Posterior vena cava (tissue), 2 donors: Measurements from ENCODE around the gene IGLL1. TPM values are rescaled to one million over a fixed set of nuclear protein-coding genes. Genes with fewer than 3 reads are reported as not detected.
"Not testable (repeated sequence)": the region's sequence is repeated elsewhere in the genome, so short reads cannot be mapped to it uniquely, and the experiment has no call there.

Experiments
- DNase-seq: peaks from one replicate; pipeline ENCODE4 v3.0.0-alpha.2; 2020; ENCODE audit warnings: low spot score
- intact Hi-C, 2 donors: fragments of 100-400 bp; cut with DNase I; formaldehyde crosslinking; loops; one replicate each; pipeline versions ENCODE4 v1.14.1 to v1.14.2; 2022 to 2023
- total RNA-seq, 2 donors: library from RNA; stranded (reverse); fragmentation: NEBNext Ultra II Directional; extraction: Animal tissue kit (Norgen Biotek cat#: 25700); gene quantifications; one replicate each; pipeline ENCODE4 v1.2.1, GENCODE V29; 2021
- donor health status: DM: yes; HTN: yes; CAD: no.
- donor health status: DM: yes; HTN: yes; CAD: no.

IGLL1 gene
- total RNA-seq, 2 donors from 2014 or later: not detected

DNA sequence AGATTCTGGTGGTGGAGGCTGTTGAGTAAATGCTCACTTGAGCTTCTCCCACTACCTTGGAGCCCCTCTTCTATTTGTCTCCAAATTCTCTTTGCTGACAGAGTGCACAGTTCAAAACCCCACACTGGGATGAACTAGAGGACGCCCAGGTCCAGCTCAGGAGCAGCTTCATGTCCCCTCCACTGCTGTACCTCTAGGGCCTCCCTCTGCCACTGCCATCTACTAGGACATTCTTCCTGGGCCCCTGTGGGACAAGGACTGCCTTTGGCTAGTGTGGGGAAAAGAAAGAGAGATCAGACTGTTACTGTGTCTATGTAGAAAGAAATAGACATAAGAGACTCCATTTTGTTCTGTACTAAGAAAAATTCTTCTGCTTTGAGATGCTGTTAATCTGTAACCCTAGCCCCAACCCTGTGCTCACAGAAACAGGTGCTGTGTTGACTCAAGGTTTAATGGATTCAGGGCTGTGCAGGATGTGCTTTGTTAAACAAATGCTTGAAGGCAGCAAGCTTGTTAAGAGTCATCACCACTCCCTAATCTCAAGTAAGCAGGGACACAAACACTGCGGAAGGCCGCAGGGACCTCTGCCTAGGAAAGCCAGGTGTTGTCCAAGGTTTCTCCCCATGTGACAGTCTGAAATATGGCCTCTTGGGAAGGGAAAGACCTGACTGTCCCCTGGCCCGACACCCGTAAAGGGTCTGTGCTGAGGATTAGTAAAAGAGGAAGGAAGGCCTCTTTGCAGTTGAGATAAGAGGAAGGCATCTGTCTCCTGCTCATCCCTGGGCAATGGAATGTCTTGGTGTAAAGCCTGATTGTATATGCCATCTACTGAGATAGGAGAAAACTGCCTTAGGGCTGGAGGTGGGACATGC lies 44.1 kb downstream of the IGLL1 start:
- intact Hi-C loops: not testable (repeated sequence)
- DNase-seq: peak; percentile 23

- intact Hi-C loops: no loop called here
- DNase-seq: peak; percentile 82
Measured at GRCh38 chr22:23534851-23535717, 45.0 kb downstream of the IGLL1 start.

- intact Hi-C loops: no loop called here
- no peak for DNase-seq
Measured at GRCh38 chr22:23534201-23534850, 45.8 kb downstream of the IGLL1 start.

DNA sequence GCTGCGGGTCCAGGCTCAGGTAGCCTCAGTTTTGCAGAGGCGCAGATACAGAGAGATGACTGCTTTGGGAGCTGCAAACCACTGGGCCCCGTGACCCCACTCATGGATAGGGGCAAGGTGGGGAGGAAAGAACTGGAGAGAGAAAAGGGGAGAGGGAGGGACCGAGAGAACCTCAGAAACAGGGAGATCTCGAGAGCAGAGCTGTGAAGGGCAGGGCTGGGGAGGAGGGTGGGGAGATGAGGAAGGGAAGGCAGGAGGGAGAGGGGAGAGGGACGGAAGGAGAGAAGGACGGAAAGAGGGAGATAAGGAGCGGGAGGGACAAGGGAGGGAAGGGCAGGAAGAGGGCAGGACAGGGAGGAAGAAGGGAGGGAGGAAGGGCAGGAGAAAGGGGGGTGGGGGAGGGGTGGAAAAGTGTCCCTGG lies 46.3 kb downstream of the IGLL1 start:
- intact Hi-C loops: no loop called here
- peak; percentile 70 for DNase-seq

DNA sequence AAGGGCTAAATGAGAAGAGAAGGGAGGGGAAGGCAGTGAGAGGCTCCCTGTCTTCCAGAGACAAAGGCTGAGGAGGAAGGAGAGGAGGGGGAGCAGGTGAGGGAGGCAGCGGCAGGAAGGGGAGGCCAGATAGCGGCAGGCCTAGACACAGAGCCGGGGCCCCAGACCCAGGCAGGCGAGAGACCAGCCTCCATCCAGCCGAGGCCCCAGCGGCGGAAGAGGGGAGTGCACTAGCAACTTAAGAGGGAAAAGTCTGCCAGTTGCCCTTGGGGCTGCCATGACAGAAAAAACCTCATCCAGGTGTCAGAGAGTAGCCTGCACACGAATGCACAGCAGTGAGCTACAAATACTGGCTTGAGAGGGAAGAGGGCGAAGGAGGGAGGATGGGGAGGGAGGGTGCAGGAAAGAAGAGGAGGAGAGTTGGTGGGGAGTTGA lies 46.7 kb downstream of the IGLL1 start:
- DNase-seq: peak; percentile 79
- intact Hi-C loops: no loop called here

DNA sequence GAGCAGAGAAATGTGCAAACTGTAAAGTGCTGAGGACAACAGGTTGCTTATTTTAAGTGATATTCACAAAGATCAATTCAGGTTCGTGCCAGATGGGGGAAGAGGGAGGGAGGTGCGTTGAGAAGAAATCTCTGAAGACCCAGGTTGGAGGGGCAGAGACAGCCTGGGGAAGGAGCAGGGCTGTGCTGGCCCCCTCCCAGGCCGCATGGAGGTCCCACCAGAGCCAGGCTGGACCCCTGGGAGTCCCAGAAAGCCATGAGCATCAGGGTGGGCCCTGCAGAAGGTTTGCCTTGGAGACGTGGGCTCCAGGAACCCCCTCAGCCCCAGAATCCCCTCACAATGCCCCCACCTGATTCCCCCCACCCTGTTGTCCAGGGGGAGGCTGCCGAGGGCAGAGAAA lies 47.4 kb downstream of the IGLL1 start:
- DNase-seq: peak; percentile 40
- intact Hi-C loops: no loop called here

DNA sequence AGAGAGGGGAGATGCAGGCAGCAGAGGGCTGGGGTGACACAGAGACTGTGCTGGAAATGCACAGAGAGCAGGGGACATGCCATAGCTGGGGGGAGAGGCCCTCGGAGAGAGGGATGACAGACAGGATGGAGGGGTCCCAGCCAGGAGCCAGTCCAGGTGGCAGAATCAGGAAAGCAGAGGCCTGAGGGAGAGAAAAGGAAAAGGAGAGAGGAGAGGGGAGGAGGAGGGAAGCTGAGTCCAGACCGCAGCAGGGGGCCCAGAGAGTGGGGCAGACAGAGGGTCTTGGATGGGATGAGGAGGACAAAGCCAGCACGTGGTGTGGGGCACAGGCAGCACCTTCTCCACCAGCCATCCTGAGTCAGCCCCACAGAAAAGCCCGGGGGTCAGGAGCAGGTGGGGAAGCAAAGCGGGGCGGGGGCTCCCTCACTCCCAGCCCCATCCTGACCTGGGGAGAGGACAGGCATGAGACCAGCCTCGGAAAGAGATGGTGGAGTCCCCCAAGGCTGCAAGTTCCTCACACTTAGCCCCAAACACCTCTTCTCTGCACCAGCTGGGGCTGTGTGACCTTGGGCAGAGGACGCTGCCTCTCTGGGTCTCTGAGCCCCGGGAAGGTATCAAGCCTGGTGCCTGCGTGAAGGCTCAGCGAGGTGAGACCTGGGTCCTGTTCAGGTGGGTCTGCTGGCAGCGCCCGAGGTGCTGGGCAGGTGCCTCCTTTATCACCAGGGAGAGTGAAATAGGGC lies 48.0 kb downstream of the IGLL1 start:
- intact Hi-C loops: no loop called here
- DNase-seq: peak; percentile 43

DNA sequence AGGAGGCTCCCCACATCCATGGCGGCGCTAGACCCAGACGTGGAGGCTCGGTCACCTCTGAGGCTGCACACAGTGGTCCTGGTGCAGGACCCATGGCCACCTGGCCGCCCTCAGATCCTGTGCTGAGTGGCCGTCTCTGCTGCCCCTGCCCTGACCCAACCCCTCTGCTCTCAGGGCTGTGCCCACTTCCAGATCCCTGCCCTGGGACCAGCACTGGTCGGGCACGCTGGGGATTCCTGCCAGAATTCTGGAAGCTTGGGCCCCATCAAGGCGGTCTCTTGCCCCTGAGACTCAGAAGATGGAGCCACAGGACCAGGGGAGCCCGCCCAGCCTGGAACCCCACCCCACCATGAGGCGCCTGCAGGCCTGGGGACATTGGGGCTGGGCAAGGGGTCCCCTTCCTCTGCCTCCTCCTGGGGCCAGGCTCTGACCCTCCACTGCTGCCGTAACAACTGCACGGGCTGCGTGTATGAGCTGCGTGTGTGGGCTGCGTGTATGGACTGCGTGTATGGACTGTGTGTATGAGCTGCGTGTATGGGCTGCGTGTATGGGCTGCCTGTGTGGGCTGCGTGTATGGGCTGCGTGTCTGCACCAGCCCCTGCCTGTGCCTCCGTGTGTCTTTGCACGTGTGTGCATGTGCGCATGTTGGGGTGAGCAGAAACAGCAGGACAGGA lies 48.7 kb downstream of the IGLL1 start:
- intact Hi-C loops: no loop called here
- peak; percentile 58 for DNase-seq

- peak; percentile 41 for DNase-seq
- intact Hi-C loops: no loop called here
Measured at GRCh38 chr22:23530766-23531282, 49.3 kb downstream of the IGLL1 start.

GRCh38 chr22:23530106-23530505 lies 50.0 kb downstream of the IGLL1 start:
- intact Hi-C loops: no loop called here
- DNase-seq: peak; percentile 56

GRCh38 chr22:23529166-23530103 lies 50.7 kb downstream of the IGLL1 start:
- DNase-seq: peak; percentile 52
- intact Hi-C loops: loop anchor here in 1 of 2 donors (10.0 kb wide), 2 partner anchors 135 to 785 kb away; no protein-coding TSS in a partner anchor

GRCh38 chr22:23527971-23528740 lies 51.9 kb downstream of the IGLL1 start:
- intact Hi-C loops: loop anchor here in 1 of 2 donors (10.0 kb wide), 2 partner anchors 133 to 787 kb away; no protein-coding TSS in a partner anchor
- peak; percentile 76 for DNase-seq

DNA sequence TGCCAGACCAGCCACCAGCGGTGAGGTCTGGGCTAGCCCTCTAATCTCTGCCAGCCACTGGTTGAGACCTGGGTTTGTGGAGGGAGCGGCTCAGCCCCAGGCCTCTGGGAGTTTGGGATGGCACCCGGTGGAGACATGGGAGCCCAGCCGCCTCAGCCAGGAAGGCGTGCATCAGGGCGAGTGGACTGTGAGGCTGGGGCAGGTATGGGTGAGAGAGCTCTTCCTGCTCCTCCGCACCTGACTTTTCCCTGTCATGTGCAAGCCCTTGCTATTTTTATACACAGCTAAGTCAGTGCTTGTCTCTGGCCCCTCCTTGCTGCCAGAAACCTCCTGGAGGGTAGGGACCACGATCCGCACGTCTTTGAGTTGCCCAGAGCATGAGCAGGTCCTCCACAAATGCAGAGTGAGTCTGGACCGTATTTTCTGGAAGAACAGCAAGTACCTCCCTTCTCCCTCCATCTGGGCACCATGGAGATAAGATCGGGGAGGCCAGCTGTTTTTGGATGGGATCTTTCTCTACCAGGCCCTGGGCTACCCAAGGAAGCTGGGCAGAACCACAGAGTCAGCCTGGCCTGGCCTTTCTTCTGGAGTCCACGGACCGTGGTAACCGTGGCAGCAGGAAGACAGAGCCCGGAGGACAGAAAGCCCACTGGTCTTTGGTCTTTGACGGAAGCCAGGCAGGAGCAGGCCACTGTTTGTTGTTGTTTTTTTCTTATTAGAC lies 53.3 kb downstream of the IGLL1 start:
- peak; percentile 29 for DNase-seq
- intact Hi-C loops: loop anchor here in 1 of 2 donors (10.0 kb wide), 2 partner anchors 132 to 788 kb away; no protein-coding TSS in a partner anchor

DNA sequence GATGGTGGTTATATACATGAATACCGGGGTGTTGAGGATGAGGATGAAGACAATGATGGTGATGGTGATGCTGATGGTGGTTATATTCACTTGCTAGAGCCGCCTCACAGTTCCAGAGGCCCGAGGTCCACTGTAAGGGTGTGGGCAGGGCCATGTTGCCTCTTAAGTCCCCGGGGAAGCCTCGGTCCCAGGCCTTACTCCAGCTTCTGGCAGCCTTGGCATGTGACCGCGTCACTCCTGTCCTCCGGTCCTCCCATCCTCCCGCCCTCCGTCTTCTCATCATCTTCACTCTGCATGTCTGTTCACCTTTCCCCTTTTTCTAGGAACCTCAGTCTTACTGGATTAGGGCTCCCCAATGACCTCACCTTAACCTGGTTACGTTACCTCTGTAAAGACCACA lies 54.6 kb downstream of the IGLL1 start:
- intact Hi-C loops: loop anchor here in 1 of 2 donors (10.0 kb wide), 2 partner anchors 131 to 789 kb away; no protein-coding TSS in a partner anchor
- DNase-seq: peak; percentile 35

GRCh38 chr22:23524226-23524625 lies 55.9 kb downstream of the IGLL1 start:
- intact Hi-C loops: loop anchor here in 1 of 2 donors (10.0 kb wide), 2 partner anchors 129 to 791 kb away; no protein-coding TSS in a partner anchor
- peak; percentile 22 for DNase-seq
